Measurements from ENCODE around the gene CRYGA.

The CRYGA gene, protein sequence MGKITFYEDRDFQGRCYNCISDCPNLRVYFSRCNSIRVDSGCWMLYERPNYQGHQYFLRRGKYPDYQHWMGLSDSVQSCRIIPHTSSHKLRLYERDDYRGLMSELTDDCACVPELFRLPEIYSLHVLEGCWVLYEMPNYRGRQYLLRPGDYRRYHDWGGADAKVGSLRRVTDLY

DNA sequence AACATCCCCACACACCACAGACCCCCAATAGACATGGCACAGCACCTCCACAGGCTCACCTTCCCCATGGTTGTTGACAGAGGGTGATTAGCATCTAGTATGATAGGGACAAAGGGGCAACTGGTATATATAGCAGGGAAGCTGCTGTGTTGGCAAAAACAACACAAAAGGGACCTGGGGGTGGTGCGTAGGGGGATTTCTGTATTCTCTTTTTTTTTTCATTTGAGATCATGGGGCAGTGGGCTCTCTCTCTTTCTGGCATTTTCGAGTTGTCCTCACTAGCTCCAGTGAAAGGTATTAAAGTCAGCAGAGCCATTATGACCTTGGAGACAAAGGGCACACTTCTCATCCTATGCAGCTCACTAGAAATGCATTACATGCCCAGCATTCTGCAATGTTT, at the start of gene CRYGA:
Gene CRYGA, minus strand, starts transcription at position 101 of the 400 bp plus-strand sequence. Its CDS starts 33 bp downstream, at position 68.
- DNase-seq = no peak

DNA sequence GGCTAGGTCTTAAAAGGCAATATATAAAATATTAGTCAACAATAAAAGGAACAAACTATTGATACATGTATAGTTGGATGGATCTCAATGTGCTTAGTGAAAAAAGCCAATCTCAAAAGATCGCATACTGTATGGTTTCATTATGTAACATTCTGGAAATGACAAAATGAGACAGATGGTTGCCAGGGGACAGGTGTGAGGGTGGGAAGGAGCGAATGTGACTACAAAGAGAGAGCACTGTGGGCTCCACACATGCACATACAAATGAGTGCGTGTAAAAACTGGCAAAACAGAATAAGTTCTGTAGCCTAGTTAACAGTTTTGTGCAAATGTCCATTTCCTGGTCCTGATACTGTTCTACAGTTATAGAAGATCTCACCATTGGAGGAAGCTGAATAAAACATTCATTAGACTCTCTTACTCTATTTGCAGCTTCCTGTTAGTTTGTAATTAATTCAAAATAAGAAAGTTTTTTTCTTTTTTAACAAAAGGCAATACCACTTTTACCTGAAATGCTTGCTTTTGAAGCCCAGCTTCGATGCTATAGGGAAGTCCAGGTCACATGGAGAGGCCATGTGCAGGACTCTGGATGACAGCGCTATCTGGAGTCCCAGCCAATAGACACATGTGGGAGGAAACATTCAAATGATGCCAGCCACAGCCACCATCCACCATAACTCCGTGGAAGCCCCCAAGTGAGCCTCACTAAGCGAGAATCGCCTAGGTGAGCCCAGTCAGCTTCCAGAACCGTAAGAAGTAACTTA, 47.5 kb upstream of the CRYGA start:
- DNase-seq = no peak

DNA sequence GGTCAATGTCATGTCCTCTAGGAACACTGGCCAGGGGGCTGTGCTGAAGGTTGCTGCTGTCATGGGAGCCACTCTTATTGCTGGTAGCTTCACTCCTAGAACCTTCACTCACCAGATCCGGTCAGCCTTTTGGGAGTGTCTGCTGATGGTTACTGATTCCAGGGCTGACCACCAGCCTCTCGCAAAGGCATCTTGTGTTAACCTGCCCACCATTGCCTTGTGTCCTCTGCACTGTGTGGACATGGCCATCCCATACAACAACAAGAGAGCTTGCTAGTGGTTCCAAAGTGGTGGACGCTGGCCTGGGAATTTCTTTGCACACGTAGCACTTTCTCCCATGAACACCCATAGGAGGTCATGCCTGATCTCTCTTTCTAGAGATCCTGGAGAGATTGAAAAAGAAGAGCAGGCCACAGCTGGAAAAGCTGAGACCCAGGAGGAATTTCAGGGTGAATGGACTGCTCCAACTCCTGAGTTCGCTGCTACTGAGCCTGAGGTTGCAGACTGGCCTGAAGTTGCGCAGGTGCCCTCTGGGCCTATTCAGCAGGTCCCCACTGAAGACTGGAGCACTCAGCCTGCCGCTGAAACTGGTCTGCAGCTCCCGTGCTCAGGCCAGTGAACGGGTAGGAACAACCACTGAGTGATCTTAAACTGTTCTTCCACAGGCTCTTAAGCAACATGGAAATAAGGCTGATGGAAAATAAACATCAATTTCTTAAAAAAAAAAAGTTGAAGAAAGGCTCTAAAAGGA, 45.1 kb upstream of the CRYGA start:
- no peak for DNase-seq

DNA sequence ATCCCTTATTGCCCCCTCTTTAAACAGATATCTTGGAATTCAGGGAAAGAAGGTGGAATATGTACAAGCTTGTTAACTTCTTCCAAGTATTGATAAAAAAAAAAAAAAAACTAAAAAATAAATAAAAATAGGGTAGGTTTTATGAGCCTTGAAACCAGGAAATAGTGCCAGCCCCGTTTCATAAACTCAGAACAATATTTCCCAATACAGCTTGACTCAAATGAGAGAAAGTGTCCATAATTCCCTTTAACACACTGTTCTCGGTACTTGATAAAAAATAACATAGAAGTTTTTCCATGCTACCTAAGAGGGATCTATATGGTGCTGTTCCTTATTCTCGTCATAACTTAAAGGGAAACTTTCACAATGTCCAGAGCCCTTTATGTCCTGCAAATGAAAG, 44.4 kb upstream of the CRYGA start:
- no peak for DNase-seq

DNA sequence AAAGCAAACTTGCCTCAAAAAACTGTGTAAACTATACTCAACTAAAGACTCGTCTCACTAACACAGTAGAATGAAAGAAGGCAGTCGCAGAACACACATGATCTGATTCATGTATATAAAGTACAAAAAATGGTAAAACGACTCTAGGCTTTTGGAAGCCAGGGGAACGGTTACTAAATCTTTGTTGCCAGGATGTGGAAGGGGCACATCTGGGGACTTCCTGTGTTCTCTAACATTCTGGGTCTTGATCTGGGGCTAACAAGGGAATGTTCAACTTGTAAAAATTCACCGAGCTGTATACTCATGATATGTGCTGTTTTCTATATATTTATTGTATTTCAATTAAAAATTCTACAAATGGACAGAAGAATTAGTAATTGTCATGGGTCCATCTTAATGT, 40.8 kb upstream of the CRYGA start:
- no peak for DNase-seq

DNA sequence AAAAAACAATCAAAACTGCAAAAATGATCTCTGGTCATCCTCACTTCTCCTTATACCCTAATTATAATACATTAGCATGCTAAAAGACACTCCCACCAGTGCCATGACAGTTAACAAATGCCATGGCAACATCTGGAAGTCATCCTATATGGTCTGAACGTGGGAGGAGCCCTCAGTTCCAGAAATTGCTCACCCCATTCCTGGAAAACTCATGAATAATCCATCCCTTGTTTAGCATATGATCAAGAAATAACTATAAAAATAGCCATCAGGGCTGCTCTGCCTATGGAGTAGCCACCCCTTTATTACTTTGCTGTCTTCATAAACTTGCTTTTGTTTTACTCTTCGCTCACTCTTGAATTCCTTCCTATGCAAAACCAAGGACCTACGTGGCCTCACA, 32.1 kb upstream of the CRYGA start:
- no peak for DNase-seq

DNA sequence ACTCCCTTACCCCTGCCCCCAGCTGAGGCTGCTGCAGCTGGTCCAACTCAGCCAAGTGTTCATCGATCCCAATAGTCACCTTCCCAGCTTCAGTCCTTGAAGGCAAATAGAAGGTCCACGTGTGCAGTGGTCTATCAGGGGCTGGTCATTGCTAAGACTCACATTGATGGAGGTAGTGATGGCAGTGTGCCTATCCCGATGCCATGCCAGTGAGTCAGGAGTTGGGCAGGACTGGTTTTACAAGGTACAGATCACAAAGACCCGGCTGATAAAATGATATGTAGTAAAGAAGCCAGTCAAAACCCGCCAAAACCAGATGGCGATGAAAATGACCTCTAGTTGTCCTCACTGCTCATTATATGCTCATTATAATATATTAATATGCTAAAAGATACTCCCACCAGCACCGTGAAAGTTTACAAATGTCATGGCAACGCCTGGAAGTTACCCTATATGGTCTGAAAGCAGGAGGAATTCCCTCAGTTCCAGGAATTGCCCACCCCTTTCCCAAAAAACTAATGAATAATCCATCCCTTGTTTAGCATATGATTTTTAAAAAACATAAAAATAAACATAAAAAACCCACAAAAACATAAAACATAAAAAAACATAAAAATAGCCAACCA, 29.3 kb upstream of the CRYGA start:
- DNase-seq = no peak

DNA sequence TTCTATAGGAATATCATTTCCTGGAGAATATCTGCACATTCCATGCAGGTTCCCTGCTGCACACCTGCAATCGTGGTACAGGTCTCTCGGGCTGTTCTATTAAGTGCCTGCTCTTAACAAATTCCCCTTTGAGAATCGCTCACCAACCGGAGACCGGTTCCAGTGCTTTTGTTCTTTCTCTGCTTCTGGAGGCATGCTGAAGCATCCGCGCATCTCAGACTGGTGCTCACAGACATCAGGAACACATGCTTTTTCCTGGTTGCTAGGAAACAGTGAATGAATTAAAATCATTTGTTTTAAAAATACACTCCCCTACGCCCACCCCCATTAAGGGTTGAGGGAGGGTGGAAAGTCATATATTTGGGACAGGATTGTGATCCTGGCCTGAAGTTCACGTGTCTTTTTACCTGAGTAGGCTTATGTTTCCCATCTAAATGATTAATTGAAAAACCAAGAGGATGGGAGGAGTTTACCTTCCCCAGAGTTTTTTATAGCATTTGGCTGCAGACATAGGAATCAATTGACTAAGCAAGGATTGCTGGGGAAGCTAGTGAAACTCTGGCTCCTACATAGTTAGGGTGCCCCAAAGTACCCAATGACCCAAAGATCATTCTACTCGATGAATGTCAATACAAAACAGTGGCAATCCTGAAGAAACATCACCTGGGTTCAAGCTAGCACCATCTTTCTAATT, 26.6 kb upstream of the CRYGA start, which contains the start of gene C2orf80:
Gene C2orf80, minus strand, starts transcription at position 221 of the 694 bp plus-strand sequence. CDS start 3,044 bp downstream, outside the sequence.
- no peak for DNase-seq

DNA sequence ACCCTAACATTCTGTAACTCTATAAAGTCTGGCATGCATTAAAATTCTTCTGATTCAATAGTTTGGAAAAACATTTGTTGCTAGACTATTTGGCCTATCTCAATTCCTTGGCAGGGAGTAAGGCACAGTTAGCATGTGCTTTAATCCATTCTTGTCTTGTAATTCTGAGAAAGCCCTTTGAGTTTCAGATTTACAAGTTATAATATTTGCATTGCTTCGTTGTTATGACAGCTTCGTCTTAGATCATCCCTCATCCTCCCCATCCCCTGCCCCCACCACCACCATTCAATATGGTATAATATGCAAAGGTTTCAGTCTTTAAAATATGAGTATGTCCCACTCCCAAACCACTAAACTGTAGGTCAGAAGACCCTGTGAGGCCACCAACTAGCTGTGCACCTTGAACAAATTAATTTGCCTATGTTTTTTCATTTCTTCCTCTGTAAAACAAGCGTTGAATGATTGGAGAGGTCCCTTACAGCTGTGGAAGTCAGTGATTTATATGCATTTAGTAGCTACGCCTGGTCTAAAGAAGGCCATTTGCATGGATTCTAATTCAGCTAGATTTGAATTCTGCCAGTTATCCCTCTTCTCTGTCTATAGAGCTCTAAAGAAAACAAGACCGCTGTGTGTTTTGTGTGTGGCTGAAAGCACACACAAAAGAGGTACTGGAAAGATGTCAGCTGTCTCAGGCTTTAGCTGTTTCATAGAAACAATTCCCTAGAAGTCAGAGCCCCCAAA, 25.9 kb upstream of the CRYGA start:
- no peak for DNase-seq

DNA sequence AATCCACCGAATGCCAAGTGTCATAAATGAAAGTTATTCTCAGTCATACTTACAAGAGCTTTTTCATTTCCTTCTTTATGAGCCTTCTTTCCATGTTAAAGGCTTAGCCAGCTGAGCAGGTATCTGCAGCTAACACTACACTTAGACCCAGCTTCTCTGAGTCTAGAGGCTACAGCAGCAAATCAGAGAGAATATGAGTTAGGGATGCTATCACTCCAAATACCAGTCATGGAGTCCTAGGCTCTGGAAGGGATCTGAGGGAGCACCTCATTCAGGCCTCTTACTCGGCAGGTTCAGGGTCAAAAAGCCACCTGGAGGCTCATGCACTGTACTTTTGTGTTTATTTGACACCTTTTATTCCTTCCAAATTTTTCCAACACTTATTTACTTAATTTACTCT, 23.5 kb upstream of the CRYGA start:
- no peak for DNase-seq

DNA sequence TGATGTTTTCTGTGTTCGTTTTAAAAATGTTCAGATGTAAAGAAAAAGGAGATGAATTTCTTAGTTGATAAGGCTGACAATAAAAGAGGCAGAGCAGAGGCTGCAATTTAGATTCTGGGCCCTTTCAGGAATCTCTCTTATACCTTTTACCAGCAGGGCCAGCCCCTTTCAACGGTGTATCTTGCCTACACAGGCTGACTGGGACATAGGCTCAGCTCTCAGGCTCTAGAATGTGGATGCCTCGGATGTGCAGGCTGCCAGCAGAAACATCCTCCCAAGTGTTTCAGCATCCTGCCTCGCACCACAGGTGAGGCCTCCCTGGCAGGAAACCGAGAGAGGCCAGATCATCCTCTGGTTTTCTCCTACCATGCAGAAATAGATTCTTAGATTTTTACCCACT, 23.1 kb upstream of the CRYGA start:
- DNase-seq = no peak

DNA sequence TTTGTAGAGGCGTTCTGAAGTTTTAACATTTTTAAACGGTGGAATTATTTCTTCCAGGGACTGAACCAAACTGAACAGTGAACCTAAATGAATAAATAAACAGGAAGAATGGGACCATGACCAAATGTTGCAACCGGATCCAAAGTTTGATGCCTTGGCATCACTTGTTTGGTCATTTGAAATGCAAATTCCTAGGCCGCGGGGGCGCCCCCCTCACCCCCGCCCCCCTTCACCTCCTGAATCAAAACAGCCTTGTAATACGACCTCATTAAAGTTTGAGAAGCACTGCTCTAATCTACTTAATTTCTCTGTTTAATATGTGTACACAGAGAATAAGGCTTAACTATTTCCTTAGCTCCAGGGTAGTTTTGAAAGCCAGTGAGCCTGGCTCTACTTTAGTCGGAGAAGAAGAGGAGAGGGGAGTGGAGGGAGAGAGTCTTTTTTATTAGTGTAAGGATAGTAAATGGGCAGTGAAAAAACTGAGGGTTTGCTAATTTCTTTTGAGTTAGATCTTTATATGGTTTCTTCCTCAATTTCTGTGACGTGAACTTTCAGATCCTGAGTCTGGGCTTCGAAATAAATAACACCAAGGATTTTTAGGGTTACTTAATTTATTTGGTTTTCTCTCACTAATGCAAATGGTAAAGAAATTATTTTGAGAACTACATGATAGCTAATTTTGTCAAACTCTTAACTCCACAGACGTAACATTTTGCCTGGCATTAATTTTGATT, 20.8 kb upstream of the CRYGA start:
- no peak for DNase-seq

DNA sequence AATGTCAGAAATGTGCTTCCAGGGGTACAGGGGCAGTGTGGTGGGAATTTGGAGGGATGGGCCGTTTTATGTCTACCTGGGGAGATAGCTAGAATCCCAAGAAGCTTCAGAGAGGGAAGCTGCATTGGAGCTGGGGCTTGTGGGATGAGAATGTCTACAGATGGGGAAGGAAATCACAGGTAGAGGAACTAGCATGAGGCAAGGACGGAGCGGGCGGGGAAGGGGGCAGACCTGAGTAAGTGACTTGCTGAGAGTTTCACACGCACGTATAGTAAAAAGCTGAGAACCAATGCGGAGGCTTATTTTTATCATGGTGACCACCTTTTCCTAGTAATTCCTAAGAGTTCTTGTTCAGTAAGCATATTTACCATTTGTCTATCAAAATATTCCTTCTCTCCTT, 20.1 kb upstream of the CRYGA start:
- no peak for DNase-seq

DNA sequence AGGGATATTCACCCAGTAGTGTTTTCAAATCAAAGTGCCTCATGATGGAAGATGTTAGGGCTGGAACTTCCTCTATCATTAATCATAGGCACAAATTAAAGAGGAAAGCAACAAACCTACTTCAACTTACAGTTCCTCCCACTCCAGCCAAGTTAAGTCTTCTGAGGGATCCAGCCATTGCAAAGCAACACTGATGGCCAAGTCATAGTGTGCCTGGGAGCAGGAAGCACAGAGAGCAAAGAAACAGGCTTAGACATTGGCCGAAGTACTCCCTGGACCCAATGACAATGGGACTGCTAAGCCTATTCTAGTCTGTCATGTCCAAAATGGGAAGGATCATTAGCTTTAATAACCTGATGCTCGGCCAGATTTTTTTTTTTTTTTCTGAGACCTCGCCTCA, 19.4 kb upstream of the CRYGA start:
- no peak for DNase-seq

DNA sequence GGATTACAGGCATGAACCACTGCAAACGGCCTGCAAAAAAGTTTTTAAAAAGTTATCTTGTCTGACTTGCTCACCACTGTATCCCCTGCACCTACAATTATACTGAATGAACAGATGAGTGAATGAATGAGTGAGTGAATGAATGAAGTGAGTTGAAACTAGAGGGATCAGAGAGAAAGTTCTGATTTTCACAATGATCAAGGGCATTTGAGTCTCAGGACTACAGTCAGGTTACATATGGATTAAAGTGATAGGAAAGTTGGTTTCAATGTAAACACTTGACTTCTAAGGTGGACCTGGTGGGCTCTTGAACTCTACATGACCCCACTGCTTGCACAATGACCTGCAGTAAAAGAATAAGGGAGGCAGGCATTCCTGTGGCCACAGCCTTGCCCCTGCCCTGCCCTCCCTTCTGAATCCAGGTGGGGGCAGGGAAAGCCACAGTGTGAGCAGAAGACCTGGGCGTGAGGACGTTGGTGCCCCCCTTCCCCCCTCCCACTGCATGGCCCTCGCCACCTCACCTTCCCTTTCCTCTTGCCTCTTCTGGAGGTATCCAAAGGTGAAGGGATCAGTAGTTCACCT, 15.7 kb upstream of the CRYGA start:
- no peak for DNase-seq

DNA sequence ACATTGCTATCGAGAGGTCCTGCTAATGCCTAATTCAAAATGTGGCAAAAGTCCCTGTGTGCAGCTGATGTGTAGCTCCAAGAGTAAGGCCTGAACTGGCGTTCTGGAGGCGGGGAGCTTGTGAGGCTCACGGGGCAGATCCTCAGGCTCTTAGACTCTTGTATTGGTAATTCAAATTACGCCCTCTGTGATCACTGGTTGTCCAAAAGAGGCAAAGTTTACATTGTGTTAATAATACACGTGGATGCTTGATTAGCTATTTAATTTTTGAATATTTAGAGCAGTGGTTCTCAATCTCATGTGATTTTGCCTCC, 12.4 kb upstream of the CRYGA start:
- no peak for DNase-seq

DNA sequence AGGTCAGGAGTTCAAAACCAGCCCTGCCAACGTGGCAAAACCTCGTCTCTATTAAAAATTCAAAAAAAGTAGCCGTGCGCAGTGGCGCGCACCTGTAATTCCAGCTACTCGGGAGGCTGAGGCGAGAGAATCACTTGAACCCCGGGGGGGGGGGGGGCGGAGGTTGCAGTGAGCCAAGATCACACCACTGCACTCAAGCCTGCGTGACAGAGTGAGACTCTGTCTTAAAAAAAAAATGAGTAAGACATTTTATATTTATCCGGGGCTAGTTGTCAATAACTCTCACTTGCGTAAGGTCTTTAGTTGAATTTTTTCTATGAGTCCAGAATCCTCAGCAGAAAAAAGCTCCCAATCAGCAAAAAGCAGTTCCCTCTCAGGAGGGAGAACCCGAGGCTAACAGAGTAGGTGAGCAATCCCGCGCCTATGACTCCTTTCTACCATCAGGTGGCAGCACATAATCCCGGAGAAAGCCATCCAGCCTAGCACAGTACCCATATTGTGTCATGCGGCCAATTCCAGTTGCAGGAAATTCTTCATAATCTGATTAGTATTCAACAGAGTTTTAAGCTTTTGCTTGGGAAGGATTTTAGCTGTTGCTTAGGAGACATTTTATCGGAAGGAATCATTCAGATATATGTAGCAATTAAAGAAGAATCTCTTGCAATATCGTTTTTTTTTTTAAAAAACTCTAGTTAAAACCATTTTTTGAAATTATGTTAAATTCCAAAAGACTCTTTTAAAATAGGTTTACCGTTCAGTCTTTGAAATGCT, 11.9 kb upstream of the CRYGA start:
- peak; percentile 16 to 80 for DNase-seq

DNA sequence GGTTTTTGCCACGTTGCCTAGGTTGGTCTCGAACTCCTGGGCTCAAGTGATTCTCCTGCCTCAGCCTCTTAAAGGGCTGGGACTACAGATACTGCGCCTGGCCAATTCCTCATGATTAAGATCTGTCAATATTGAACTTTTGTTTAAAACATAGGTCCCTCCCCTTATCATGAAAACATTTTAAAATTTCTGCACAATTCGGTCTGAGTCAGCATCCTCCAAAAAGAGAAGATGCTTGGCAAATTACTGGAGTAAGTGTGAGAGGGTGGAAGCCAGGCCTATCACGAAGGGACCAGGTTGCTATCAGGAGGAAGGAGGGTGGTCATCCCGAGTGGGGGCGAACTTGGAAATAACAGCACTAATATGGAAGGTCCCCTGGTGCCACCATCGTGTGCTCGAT, 10.8 kb upstream of the CRYGA start:
- no peak for DNase-seq

DNA sequence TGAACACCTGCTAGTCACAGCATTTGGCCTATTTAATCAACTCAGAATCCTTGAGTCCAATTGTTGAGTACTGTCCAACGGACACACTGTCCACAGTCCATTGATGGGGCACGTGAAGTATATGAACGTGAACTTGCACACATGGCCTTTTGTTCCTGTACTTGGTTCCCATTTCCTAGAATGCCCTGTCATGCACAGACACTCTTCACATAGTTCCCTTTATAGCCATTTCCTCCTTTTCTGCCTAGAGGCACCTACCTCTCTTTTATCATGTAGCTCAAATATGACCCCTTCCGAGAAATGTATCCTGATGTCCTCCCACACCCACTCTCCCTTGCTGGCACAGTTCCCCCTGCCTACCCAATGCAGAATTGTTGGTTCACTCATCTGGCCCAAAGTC, 8.7 kb upstream of the CRYGA start:
- peak in 1 of 2 donors; percentile 47 for DNase-seq

Measured in bone marrow (tissue), 2 donors.